Mammary epithelial cell (primary cell): ENCODE measurements around the gene LOXL1.

ENCODE experiments used
- CTCF ChIP-seq, 2 donors: IDR thresholded peaks in 1 of 2; conservative IDR thresholded peaks in 1 of 2; 2 replicates each; pipeline ENCODE4 v1.5.1; 2011 to 2012; ENCODE audit warnings: inconsistent platforms in 2 of 2, low read length in 2 of 2, mild to moderate bottlenecking in 2 of 2, control low read depth in 1 of 2, low read depth in 1 of 2; ENCODE audit not compliant: insufficient read depth in 1 of 2; ENCODE audit errors: extremely low read depth in 1 of 2
- EZH2 ChIP-seq: IDR thresholded peaks from 2 replicates; pipeline ENCODE4 v1.6.1; 2012; ENCODE audit warnings: low read length, inconsistent platforms, borderline replicate concordance

GRCh38 chr15:73910522-73911303, 15.5 kb upstream of the LOXL1 start:
- TF ChIP-seq CTCF (conservative IDR thresholded peaks at IDR 0.05 in 1 of 2, IDR thresholded peaks at IDR 0.05 in 1 of 2; ENCODE audit: extremely low read depth in 1 of 2, insufficient read depth in 1 of 2, low read depth in 1 of 2, low read length in 2 of 2), result no peak
- no peak for TF ChIP-seq EZH2
